HG03457 (cell line): ENCODE data around the gene HLA-DOA.

Experiments used
- ATAC-seq: cut with Tn5 transposase; IDR thresholded peaks from one replicate; pipeline ENCODE4 v1.9.1; 2021; ENCODE audit warnings: moderate number of reproducible peaks; ENCODE audit not compliant: unreplicated experiment

The HLA-DOA gene

DNA sequence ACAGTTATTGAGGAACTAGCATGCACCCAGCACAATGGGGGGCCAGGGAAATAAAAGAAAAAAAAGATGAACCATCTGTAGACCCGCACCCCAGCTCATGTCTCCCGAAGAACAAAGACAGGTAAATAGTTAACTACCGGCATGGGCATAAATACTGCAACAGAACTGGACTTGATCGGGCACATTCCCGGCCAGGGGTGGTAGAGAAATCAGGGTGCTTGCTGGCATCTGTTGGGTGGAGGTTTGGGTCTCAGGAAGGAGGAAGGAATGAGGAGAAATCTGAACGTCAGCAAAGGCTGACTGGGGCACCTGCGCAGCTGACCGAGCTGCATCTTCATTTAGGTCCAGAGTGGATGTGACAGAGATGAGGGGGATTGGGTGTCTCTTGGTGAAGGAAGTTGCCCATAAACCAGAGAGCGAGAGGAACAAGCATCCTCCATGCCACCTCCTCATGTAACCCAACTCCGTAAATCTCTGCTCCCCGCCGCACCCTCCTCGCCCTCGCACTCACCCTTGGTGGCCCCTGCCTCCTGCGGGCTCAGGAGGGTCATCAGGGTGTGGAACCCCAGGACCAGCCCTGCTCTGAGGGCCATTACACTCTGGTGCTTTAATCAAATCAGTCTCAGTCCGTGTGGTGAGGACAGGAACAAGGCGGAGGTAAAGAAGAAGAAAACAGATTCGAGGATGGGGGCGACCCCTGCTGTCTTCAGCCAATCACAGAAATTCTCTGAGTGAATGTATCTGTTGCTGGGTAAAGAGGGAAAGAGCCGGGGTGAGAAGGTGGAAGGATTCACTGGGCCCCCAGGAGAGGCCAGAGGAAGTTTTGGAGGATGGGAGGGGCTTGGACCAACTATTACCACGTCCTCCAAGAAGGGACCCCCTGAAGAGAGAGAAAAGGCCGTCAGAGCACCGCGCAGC lies at the start of gene HLA-DOA:
Gene HLA-DOA (minus strand): TSS at position 648 of the 918 bp plus-strand sequence.
- no peak for ATAC-seq

DNA sequence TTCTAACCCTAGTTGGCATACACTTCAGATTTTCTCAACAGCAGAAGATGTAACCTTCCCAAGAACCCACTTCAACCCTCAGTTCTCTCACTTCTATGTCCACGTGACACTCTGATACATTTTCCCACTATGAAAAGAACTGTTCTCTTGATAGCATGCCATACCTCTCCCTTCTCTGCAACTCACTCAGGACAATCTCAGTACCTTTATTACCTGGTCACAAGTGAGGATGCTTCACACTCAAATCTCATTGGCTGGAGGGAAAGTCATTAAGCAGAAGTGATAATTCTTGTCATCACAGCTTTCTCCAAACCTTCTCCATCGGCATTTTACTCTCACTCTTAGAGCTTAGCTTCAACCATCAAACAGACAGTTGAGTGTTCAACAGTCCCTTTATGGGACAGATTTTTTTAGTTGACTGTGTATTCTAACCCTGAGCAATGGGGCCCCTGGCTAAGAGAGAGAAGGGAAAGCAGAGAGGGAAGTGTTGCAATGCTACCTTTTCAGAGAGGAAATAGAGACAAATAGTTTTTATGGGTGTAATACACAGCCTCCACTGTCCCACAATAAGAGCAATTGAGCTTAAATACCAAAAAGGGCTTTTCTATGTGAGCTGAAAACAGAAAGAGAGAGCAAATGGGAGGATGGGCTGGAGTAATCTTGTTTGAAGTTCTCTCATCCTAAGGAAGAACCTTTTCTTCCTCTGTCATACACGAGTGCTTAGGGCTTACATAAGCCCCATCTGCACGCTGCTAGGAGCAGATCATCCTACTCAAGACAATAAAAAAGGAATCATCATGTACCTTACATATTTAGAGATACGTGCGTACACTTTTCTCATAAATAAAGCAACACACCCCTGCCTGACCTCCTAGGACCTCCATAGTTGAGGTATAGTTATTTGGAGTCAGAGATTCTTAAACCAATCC lies 48.1 kb upstream of the HLA-DOA start:
- no peak for ATAC-seq

DNA sequence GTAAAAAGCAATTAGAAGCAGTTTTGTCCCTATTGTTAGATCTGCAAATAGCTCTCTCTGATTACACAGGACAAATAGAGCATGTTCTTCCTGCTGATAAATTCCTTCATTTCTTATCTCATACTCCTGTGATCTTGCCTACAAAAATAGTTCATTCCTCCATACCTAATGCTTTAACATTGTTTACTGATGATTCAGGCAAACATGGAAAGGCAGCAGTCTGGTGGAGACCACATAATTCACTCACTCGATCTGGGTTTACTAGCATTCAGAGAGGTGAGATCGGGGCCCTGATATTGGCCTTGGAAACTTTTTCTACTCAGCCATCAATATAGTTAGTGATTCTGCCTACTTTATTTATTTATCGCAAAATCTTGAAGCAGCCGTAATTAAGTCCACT lies 43.8 kb upstream of the HLA-DOA start:
- ATAC-seq, result no peak

DNA sequence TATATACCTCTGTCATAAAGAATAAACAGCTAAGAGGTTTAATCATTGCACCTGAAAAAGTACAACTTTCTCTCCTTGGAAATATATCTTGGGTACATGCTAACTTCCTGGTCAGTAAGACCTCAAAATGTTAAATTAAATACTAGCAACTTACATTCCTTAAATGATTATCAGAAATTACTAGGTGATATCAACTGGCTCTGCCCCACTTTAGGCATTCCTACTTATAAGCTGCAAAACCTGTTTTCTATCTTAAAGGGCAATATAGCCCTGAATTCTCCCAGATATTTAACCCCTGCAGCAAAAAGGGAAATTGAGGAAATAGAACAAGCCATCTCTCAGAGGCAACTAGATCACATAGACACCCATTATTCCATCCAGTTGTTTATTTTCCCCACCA lies 43.2 kb upstream of the HLA-DOA start:
- no peak for ATAC-seq

DNA sequence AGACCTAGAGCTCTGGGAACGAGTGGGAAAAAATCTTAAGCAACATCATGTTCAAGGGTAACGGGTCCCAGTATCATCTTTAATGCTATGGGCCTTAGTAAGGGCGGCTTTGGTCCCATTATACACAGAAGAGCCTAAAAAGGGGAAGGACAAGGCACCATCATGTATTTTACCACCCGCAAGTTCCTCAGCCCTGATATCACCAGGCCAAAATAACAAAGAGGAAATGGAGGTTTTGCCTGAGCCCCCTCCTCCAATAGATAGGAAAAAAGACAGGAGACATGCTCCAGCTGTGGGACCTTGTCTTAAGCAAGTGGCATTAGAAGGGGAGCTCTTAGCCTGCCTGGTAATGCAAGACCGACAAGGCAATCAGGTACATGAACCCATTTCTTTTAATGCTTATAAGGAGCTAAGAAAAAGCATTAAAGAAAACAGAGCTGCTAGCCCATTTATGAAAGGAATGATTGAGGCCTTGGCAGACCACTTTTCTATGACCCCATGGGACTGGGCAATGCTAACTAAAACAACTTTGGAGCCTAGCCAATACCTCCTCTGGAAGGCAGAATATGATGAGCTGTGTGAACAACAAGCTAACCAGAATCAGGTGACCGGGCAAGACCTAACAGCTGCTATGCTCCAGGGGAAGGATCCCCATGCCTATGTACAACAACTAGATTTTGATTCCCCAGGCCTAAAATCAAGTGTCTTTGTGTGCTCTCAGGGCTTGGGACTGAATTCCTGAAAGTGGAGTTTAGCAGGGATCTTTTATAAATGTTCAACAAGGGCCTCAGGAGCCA lies 40.8 kb upstream of the HLA-DOA start:
- no peak for ATAC-seq

DNA sequence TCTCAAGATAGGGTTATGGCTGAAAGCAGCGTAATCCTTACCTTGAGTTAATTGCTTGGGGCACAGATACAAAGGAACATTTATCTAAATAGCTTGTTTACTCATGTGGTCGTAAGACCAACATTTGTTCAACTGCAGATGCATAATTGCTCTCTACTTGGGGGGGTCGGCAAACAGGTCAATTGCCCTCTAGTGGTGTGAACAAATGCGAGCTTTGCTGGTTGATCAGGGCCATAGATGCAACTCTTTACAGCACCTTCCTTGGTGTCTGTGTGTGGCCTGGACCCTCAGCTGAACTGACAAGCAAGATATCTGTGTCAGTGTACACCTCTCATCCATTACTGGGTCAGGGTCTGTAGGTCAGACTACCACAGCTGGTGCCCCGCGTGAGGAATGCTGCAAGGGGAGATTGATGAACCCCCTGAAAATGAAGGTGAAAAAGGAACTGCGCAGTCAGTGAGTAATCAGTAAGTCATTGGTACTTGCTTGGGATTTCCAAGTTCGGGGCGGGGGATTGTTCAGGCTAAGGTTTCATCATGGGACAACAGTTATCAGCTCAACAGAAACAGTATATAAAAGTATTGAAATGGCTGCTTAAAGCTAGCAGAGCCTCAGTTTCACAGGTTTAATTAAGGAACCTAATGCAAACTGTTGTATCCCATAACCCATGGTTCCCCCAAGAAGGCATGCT lies 40.1 kb upstream of the HLA-DOA start:
- ATAC-seq, result no peak

DNA sequence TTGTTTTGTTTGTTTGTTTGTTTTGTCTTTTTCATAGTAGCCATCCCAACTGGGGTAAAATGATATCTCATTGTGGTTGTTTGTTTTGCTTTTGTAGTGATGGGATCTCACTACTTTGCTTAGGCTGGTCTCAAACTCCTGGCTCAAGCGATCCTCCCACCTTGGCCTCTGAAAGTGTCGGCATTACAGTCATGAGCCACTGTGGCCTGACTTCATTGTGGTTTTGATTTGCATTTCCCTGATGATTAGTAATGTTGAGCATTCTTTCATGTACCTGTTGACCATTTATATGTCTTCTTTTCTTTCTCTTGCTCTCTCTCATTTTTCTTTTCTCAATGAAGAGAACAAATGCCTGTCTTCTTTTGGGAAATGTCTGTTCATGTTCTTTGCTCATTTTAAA lies 30.8 kb upstream of the HLA-DOA start:
- no peak for ATAC-seq

DNA sequence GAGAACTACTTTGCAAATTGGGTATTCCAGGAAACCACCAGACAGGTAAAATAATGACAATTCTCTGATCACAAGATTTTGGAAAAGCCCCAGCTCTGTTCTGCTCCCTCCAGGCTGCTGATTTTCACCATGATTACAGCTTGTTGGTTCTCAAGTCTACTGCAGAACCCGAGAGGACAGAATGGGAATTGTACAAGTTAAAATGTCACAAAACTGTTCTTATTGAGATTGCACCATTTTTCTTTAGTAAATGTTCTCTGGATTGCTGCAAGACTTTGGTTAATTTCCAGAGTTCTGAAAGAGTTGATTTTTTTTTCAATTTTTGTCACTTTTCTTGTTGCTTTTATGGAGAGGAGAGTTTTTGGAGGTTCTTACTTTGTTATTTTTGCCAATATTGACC lies 27.1 kb upstream of the HLA-DOA start:
- no peak for ATAC-seq

DNA sequence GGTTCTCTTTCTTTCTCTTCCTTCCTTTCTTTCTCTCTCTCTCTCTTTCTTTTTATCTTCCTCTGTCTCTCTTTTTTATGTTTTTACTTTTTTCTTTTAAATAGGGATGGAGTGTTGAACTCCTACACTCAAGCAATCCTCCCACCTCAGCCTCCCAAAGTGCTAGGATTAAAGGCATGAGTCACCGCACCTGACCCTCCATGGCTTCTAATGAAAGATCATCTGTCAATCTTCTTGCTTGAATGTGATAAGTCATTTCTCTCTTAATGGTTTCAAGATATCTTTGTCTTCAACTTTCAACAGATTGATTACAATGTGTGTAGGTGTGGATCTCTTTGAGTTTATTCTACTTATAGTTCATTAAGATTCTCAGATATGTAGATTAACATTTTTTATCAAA lies 25.2 kb upstream of the HLA-DOA start:
- ATAC-seq, result no peak

DNA sequence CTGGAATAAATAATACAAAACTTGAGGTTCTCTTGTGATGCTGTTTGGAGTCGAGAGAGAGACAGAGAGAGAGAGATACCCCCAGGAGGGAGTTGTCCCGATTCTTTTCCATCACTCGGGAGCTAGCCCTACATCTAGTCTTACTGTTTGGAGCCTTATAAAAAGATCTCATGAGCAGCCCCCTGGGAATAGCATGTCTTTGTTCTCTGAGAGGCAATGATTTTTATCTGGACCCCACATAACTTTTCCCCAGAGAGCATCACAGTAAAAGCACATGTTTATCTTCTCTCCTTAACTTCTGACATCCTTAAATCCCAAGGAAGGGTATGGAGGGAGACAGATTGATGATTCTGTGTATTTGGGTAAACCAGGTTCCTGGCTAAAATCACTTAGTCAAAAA lies 20.9 kb upstream of the HLA-DOA start:
- ATAC-seq, result no peak

DNA sequence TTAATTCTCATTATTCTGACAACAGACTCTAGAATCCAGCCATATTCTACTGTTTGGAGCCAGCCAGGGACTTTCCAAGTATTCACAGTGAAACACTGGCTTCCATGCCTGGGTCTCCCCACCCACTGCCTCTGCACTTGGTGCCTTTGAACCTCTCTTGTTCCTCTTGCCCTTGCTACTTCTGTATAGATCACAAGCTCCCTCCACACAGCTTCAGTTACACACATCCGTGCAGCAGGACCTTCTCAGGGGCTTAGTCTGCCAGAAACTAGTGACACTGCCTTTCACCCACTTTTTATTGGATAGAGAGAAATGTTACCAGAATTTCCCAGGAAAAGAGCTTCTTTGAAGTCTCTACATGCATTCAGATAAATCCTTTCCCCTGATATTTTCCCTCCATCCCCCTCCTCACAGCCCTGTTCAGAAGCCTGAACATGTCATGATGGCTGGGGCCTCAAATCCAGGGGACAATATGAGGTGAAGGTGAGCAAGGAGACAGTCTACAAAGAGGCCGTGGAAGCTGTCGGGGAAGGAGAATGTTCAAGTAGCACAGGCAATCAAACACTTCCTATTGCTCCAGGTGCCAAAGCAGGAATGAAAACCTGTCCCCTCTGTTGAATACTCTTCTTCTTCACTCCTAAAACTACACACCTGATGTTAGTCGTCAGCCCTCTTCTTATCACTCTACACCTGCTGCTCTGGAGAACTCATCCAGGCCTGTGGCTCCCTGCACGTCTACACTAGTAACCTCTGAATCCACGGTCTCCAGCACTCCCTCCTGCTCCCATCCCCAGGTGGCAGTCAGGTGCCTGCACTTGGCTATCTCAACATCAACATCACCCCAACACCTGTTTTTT lies 20.2 kb upstream of the HLA-DOA start:
- ATAC-seq, result peak; percentile 48

DNA sequence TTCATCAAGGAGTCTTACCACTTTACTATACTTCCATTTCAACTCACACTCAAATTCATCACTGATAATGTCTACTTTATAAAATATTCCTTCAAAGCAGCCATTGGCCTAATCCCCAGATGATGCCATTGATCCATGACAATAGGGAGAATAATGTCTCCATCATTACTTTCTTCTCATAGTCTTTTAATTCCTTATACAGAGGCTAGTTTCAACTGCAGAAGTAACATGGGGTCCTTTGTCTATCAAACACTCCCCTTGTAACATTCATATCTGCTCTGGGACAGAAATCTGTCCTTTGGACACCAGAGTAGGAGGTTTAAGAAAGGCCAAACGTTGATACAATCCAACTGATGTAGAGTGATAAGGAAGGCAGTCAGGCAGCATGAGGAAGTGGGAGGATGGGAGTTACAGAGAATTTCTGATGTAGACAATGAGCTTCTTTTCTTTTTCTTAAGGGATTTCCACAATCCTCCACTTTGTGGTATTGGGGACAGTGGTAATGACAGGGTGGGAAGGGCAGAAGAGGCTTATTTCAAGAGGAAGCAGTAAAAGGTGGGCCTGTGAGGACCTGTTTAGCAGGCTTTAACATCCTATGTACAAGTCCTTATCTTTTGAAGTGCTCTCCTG lies 18.9 kb upstream of the HLA-DOA start:
- peak; percentile 5 for ATAC-seq

DNA sequence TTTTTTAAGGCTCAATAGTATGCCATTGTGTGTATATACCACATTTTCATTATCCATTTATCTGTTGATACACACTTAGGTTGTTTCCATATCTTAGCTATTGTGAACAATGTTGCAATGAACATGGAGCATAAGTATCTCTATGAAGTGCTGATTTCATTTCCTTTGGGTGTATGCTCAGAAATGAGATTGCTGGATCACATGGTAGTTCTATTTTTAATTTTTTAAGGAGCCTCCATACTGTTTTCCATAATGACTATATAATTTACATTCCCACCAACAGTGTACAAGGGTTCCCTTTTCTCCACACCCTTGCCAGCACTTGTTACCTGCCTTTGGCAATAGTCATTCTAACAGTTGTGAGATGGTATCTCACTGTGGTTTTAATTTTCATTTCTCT lies 15.1 kb upstream of the HLA-DOA start:
- no peak for ATAC-seq

DNA sequence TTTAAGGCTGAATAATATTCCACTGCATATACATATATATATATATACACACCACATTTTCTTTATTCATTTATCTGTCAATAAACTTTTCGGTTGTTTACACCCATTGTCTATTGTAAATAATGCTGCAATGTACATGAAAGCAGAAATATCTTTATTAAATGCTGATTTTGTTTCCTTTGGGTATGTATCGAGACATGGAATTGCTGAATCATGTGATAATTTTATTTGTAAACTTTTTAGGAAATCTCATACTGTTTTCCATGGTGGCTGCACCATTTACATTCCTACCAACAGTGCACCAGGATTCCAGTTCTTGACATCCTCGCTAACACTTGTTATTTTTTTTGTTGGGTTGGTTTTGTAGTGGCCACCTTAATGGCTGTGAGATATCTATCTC lies 14.1 kb upstream of the HLA-DOA start:
- no peak for ATAC-seq

DNA sequence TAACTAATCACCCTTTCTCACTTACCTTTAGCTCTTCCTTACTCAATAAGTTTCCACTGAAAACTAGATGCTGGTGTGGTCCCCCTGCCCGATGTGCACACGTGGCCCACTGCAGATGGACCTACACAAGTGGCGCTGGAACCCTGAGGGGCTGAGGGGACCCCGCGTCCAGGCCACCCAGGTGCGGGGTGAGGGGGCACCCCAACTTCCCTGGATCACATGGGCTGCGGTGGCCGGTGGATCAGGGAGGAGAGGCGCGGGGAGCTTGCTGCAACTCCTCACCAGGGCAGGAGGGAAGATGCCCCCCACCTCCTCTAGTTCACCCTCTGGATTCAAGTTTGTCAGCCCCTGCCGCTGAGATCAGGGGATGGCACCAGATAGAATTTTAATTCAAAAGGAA lies 12.5 kb upstream of the HLA-DOA start:
- ATAC-seq, result no peak

DNA sequence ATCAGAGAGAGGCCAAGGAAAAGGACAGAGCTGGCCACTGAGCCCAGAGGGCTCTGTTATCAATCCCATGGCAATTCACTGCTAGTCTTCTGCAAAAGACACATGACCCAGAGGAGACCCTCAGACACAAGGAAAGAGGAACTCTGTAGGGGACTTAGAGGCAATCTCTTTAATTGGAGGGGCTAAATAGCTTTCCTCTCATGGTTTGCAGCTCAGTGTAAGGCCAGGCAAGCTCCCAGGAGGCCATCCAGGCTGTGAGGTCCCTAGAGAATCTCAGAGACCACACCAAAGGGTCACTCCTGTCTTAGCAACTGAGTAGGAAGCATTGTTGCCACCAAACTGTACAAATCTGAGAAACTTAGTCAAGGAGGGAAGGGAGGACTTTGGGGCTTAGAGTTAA lies 10.0 kb upstream of the HLA-DOA start:
- ATAC-seq, result no peak

DNA sequence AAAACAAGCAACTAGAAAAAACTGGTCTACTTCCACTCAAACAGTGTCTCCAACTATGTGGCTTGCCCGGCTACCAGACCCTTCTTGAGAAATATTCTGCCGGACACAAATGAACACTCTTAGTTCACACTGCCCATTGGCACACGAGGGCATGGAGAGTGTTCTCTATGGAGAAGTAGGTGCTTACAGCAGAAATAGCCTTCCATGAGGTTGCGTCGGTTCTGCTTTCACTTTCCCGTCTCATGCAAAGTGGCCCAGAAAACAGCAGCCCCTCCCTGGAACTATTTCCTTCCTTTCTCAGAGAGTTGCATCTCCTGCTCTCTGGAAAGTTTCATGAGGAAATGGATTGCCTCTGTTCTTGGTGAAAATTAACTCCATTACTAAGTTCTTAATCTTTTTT lies 9.5 kb upstream of the HLA-DOA start:
- ATAC-seq, result no peak

DNA sequence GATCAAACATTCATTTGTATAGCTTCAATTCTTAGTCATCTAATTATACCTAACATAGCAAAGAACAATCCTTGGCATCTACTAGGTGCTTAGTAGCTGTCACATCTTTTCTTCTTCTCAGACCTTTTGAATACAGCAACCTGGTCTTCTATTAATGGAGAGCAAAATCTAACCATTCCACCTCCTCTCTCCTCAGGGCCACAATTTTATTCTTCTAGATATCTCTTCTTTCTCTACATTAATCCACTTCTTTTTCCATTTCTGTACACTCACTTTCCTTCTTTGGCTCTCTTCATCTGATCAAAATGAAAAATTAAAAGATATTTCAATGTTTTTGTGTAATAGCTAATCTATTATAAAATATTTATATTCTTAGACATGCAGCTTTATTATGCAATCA lies 9.0 kb upstream of the HLA-DOA start:
- ATAC-seq, result no peak

DNA sequence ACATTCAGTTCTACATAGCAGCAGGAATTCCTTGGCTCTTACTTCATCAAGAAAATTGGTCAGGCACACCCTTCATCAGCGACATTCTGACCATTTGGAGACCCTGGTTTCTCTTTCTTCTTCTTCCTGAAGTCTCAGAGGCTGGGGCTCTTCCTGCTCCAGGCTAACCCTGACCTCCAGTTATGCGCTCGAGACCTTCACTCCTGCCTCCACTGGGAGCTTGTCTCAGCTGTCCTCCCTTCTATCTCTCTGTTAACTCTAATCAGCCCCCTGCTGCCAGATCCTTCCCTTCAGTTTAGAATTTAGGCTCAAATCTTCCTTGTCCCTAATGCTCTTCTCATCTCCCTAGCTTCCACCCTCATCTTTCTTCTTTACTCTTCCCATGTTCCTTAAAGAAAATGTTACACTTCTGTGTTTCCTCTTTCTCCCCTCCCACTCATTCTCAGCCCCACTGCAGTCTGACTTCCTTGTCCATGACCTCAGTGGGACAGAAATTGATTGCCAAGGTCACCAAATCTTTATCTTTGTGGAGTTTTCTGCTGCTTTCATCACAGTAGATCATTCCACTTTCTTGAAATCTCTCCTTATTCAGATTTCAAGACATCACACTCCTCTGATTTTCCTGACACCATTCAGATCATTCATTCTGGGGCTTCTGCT lies 8.4 kb upstream of the HLA-DOA start:
- ATAC-seq, result no peak
